Measurements from ENCODE around the gene GRIN2A. TPM values are rescaled to one million over a fixed set of nuclear protein-coding genes. Genes with fewer than 3 reads are reported as not detected.

Gene GRIN2A
- total RNA-seq, 2 donors from 2014 or later, result 0.27 to 2.5 TPM

DNA sequence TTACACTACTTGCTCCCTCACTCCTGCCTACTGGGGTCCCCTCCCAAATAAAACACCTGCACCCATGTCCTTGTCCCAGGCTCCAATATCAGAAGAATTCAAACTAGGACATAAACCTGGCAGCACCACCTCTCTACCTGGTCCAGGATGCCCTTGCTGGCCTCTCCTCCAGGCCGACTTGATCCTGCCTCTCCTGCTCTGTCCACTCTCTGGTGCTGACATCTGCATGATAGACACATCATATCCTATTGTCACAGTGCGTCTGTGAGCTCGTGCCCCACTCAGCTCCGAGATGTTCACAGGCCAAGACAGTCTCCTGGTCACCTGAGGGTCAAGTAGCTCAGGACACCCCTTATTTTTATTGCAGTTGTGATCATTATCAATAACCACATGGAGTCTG lies 31.5 kb upstream of the GRIN2A start:
- DNase-seq (ENCODE audit: low spot score), result no peak
- Histone ChIP-seq H3K27ac (no peak overlapping the region), H3K4me1 (ENCODE audit: control insufficient read depth in 1 of 2, low read depth in 2 of 2) (no peaks in the 10 kb centered on the region), H3K9me3 (no peaks in the 10 kb centered on the region), H3K4me3 (no peak overlapping the region), H3K27me3 (replicated peaks; ENCODE audit: insufficient read depth) (no peaks in the 10 kb centered on the region), H3K36me3 (no peaks in the 10 kb centered on the region)
- no peak for ATAC-seq (ENCODE audit: insufficient number of reproducible peaks, low FRiP score, low read depth)
- TF ChIP-seq, protein P1, sequence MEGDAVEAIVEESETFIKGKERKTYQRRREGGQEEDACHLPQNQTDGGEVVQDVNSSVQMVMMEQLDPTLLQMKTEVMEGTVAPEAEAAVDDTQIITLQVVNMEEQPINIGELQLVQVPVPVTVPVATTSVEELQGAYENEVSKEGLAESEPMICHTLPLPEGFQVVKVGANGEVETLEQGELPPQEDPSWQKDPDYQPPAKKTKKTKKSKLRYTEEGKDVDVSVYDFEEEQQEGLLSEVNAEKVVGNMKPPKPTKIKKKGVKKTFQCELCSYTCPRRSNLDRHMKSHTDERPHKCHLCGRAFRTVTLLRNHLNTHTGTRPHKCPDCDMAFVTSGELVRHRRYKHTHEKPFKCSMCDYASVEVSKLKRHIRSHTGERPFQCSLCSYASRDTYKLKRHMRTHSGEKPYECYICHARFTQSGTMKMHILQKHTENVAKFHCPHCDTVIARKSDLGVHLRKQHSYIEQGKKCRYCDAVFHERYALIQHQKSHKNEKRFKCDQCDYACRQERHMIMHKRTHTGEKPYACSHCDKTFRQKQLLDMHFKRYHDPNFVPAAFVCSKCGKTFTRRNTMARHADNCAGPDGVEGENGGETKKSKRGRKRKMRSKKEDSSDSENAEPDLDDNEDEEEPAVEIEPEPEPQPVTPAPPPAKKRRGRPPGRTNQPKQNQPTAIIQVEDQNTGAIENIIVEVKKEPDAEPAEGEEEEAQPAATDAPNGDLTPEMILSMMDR (IDR thresholded peaks at IDR 0.05), result no peak

- TF ChIP-seq, protein P1 (IDR thresholded peaks at IDR 0.05), result no peak
- no peaks in the 10 kb centered on the region for H3K36me3 ChIP-seq
- H3K4me3 ChIP-seq, result no peak overlapping the region
- ATAC-seq (ENCODE audit: insufficient number of reproducible peaks, low FRiP score, low read depth) (no peak), DNase-seq (ENCODE audit: low spot score) (no peak)
- no peak overlapping the region for H3K27ac ChIP-seq
- no peaks in the 10 kb centered on the region for H3K27me3 ChIP-seq (replicated peaks; ENCODE audit: insufficient read depth)
- H3K9me3 ChIP-seq, result no peaks in the 10 kb centered on the region
- no peaks in the 10 kb centered on the region for H3K4me1 ChIP-seq (ENCODE audit: control insufficient read depth in 1 of 2, low read depth in 2 of 2)
Observed at GRCh38 chr16:10210944-10211343, 28.7 kb upstream of the GRIN2A start.

GRCh38 chr16:10206865-10207264 lies 24.6 kb upstream of the GRIN2A start:
- Histone ChIP-seq H3K36me3 (no peaks in the 10 kb centered on the region), H3K9me3 (peaks cover 3% of the 10 kb centered on the region), H3K27me3 (replicated peaks; ENCODE audit: insufficient read depth) (no peaks in the 10 kb centered on the region), H3K27ac (no peak overlapping the region), H3K4me1 (ENCODE audit: control insufficient read depth in 1 of 2, low read depth in 2 of 2) (no peaks in the 10 kb centered on the region), H3K4me3 (no peak overlapping the region)
- ATAC-seq (ENCODE audit: insufficient number of reproducible peaks, low FRiP score, low read depth), result no peak
- DNase-seq (ENCODE audit: low spot score), result no peak
- TF ChIP-seq, protein P1 (IDR thresholded peaks at IDR 0.05), result no peak

DNA sequence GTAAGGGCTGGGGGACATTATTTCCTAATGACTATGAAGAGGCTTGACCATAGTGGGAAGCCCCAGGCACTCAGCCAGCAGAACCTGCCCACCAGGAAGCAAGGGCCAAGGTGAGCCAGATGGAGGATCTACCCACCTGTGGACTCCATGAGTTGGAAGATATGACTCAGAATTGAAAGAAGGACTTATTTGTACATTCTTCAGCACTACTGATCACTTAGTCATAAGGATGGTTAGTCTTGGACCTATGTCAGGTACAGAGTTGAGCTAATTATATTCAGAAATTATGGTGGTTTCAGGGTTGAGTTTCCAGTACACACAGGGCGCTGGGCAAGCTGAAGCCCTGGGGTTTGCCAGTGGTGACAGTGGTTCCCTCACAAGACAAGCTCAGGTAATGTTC lies 24.0 kb upstream of the GRIN2A start:
- Histone ChIP-seq H3K4me1 (ENCODE audit: control insufficient read depth in 1 of 2, low read depth in 2 of 2) (no peaks in the 10 kb centered on the region), H3K4me3 (no peak overlapping the region), H3K27me3 (replicated peaks; ENCODE audit: insufficient read depth) (no peaks in the 10 kb centered on the region), H3K36me3 (no peaks in the 10 kb centered on the region), H3K27ac (no peak overlapping the region), H3K9me3 (peaks cover 3% of the 10 kb centered on the region)
- TF ChIP-seq, protein P1 (IDR thresholded peaks at IDR 0.05), result no peak
- no peak for DNase-seq (ENCODE audit: low spot score)
- no peak for ATAC-seq (ENCODE audit: insufficient number of reproducible peaks, low FRiP score, low read depth)

DNA sequence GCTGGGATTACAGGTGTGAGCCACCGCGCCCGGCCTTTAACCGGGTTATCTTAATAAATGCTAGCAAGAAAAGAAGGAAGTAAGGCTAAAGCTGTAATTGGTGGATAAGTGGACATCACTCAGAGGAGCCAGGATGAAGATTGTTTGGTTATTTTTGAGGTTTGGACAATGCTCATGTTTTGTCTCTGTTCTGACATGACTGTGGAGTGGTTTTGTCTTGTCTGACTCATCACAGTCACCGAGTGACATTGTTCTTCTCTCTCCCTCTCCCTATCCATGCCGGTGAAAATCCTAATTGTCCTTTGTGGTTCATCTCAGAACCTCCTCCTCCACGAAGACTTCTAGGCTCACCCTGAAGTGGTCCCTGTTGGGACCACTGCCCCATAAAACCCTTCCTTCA lies 23.5 kb upstream of the GRIN2A start:
- Histone ChIP-seq H3K27ac (no peak overlapping the region), H3K36me3 (no peaks in the 10 kb centered on the region), H3K27me3 (replicated peaks; ENCODE audit: insufficient read depth) (no peaks in the 10 kb centered on the region), H3K9me3 (peaks cover 3% of the 10 kb centered on the region), H3K4me3 (no peak overlapping the region), H3K4me1 (ENCODE audit: control insufficient read depth in 1 of 2, low read depth in 2 of 2) (no peaks in the 10 kb centered on the region)
- ATAC-seq (ENCODE audit: insufficient number of reproducible peaks, low FRiP score, low read depth) (no peak), DNase-seq (ENCODE audit: low spot score) (no peak)
- TF ChIP-seq, protein P1 (IDR thresholded peaks at IDR 0.05), result no peak
